Tibial artery (tissue), 4 donors: ENCODE measurements around the gene RPTOR.
"Not testable (repeated sequence)": the region's sequence is repeated elsewhere in the genome, so short reads cannot be mapped to it uniquely, and the experiment has no call there.

Source experiments
- DNase-seq, 2 donors: peaks; one replicate each; pipeline ENCODE4 v3.0.0-alpha.2; 2019
- H3K27ac ChIP-seq, 2 donors: fragments of 200-600 bp; sonication (generic) in 1 of 2; 1 replicate in 1 of 2; 2 replicates in 1 of 2; pipeline ENCODE4 v1.5.1; 2018 to 2019; ENCODE audit warnings: mild to moderate bottlenecking in 1 of 2
- H3K27me3 ChIP-seq, 2 donors: fragments of 200-600 bp; sonication (generic) in 1 of 2; one replicate each; pipeline versions ENCODE4 v1.5.1 to v1.6.0; 2016 to 2019
- H3K36me3 ChIP-seq, 3 donors: fragments of 200-600 bp; sonication (generic) in 2 of 3; one replicate each; pipeline ENCODE4 v1.5.1; 2016 to 2019; ENCODE audit warnings: mild to moderate bottlenecking in 2 of 3
- H3K4me1 ChIP-seq, 4 donors: fragments of 200-600 bp; sonication (generic) in 2 of 4; 1 replicate in 3 of 4; 2 replicates in 1 of 4; pipeline ENCODE4 v1.5.1; 2016 to 2019
- H3K4me3 ChIP-seq, 2 donors: fragments of 200-600 bp; sonication (generic) in 1 of 2; 1 replicate in 1 of 2; 2 replicates in 1 of 2; pipeline ENCODE4 v1.5.1; 2018 to 2019; ENCODE audit warnings: mild to moderate bottlenecking in 2 of 2
- H3K9me3 ChIP-seq, 3 donors: fragments of 200-600 bp; sonication (generic) in 1 of 3; one replicate each; pipeline ENCODE4 v1.5.1; 2016 to 2019
- CTCF ChIP-seq, 2 experiments: fragments of 200-600 bp in 1 of 2; fragments of 450-650 bp in 1 of 2; IDR thresholded peaks; one replicate each; pipeline ENCODE4 v1.5.1; 2017 to 2019; ENCODE audit warnings: antibody characterized with exemption in 2 of 2, mild to moderate bottlenecking in 1 of 2, moderate library complexity in 1 of 2
- intact Hi-C: fragments of 100-400 bp; cut with DNase I; formaldehyde crosslinking; loops from one replicate; pipeline ENCODE4 v1.15.0; 2023; ENCODE audit warnings: low total_unique reads

Gene RPTOR

GRCh38 chr17:80763293-80763867, 218.7 kb downstream of the RPTOR start:
- Histone ChIP-seq H3K9me3 (no peaks in the 10 kb centered on the region), H3K4me3 (no peak overlapping the region), H3K27me3 (no peaks in the 10 kb centered on the region), H3K27ac (no peak overlapping the region), H3K36me3 (peaks cover 0 to 5% (median 0%) of the 10 kb centered on the region in 3 donors), H3K4me1 (no peaks in the 10 kb centered on the region)
- TF ChIP-seq CTCF (IDR thresholded peaks at IDR 0.05): no peak
- intact Hi-C loops: no loop called here
- DNase-seq: no peak

- intact Hi-C loops, H3K27ac ChIP-seq, H3K9me3 ChIP-seq, H3K36me3 ChIP-seq, H3K4me3 ChIP-seq, H3K4me1 ChIP-seq, H3K27me3 ChIP-seq, DNase-seq: not testable (repeated sequence)
Observed at GRCh38 chr17:80764627-80765145, 220.0 kb downstream of the RPTOR start.

GRCh38 chr17:80765241-80765961, 220.8 kb downstream of the RPTOR start:
- H3K36me3 ChIP-seq: peaks cover 0 to 5% (median 3%) of the 10 kb centered on the region in 3 donors
- no peaks in the 10 kb centered on the region for H3K9me3 ChIP-seq
- no peaks in the 10 kb centered on the region for H3K4me1 ChIP-seq
- H3K27me3 ChIP-seq: no peaks in the 10 kb centered on the region
- no peak for TF ChIP-seq CTCF (IDR thresholded peaks at IDR 0.05)
- intact Hi-C loops: no loop called here
- H3K4me3 ChIP-seq: no peak overlapping the region
- no peak for DNase-seq
- no peak overlapping the region for H3K27ac ChIP-seq

- Histone ChIP-seq H3K9me3 (no peaks in the 10 kb centered on the region), H3K36me3 (peaks cover 0 to 6% (median 5%) of the 10 kb centered on the region in 3 donors), H3K27me3 (no peaks in the 10 kb centered on the region), H3K4me1 (no peaks in the 10 kb centered on the region), H3K27ac (no peak overlapping the region), H3K4me3 (no peak overlapping the region)
- intact Hi-C loops: no loop called here
- no peak for DNase-seq
- no peak for TF ChIP-seq CTCF (IDR thresholded peaks at IDR 0.05)
Observed at GRCh38 chr17:80766290-80766855, 221.7 kb downstream of the RPTOR start.

- intact Hi-C loops: no loop called here
- no peaks in the 10 kb centered on the region for H3K27me3 ChIP-seq
- no peak overlapping the region for H3K4me3 ChIP-seq
- no peak for TF ChIP-seq CTCF (IDR thresholded peaks at IDR 0.05)
- no peak overlapping the region for H3K27ac ChIP-seq
- no peak for DNase-seq
- no peaks in the 10 kb centered on the region for H3K9me3 ChIP-seq
- peaks cover 0 to 9% (median 7%) of the 10 kb centered on the region in 4 donors for H3K4me1 ChIP-seq
- peaks cover 0 to 6% (median 5%) of the 10 kb centered on the region in 3 donors for H3K36me3 ChIP-seq
Observed at GRCh38 chr17:80768389-80768788, 223.8 kb downstream of the RPTOR start.

GRCh38 chr17:80768936-80769335, 224.3 kb downstream of the RPTOR start:
- H3K27ac ChIP-seq: no peak overlapping the region
- intact Hi-C loops: no loop called here
- no peaks in the 10 kb centered on the region for H3K9me3 ChIP-seq
- DNase-seq: no peak
- TF ChIP-seq CTCF (IDR thresholded peaks at IDR 0.05): no peak
- no peaks in the 10 kb centered on the region for H3K27me3 ChIP-seq
- H3K4me1 ChIP-seq: peaks cover 0 to 14% (median 11%) of the 10 kb centered on the region in 4 donors
- H3K4me3 ChIP-seq: no peak overlapping the region
- peaks cover 0 to 6% (median 5%) of the 10 kb centered on the region in 3 donors for H3K36me3 ChIP-seq
